B cell (primary cell): ENCODE data around the gene RETREG2. TPM values are rescaled to one million over a fixed set of nuclear protein-coding genes. Genes with fewer than 3 reads are reported as not detected.

Source experiments
- polyA plus RNA-seq: library from polyadenylated mRNA; depleted of rRNA; stranded (reverse); fragments of >200 nt; gene quantifications from 2 replicates; pipeline ENCODE4 v1.2.3, GENCODE V29; 2012
- total RNA-seq, 2 donors: library from RNA; stranded (reverse); fragments of 120-200 nt in 1 of 2; gene quantifications; 1 replicate in 1 of 2; 2 replicates in 1 of 2; pipeline versions ENCODE4 v1.2.3 to v1.2.4, GENCODE V29; 2013 to 2022

The RETREG2 gene
- total and polyA plus RNA-seq, 2 donors (not counting 1 experiment from before 2014, with no cell fraction given), result 46.7 to 102 TPM

Other genes starting within 250 kb of the RETREG2 start
- 0.12 TPM in 1 of 2 replicates, not detected in the other for gene CDK5R2, start 218.6 kb upstream of the RETREG2 start, total RNA-seq
- gene CDK5R2, start 218.6 kb upstream of the RETREG2 start, polyA plus RNA-seq, result not detected in 2 replicates
- gene FEV, start 193.1 kb upstream of the RETREG2 start, total RNA-seq, result not detected in 2 replicates
- not detected in 2 replicates for gene FEV, start 193.1 kb upstream of the RETREG2 start, polyA plus RNA-seq
- not detected in 2 replicates for gene CRYBA2, start 184.9 kb upstream of the RETREG2 start, total RNA-seq
- gene CRYBA2, start 184.9 kb upstream of the RETREG2 start, polyA plus RNA-seq, result not detected in 2 replicates
- gene CFAP65, start 136.8 kb upstream of the RETREG2 start, total RNA-seq, result not detected in 2 replicates
- gene CFAP65, start 136.8 kb upstream of the RETREG2 start, polyA plus RNA-seq, result not detected in 2 replicates
- gene IHH, start 117.4 kb upstream of the RETREG2 start, total RNA-seq, result 0.22 TPM in 1 of 2 replicates, not detected in the other
- 0.15 TPM in 1 of 2 replicates, not detected in the other for gene IHH, start 117.4 kb upstream of the RETREG2 start, polyA plus RNA-seq
- 20.3 and 25.0 TPM in 2 replicates for gene NHEJ1, start 17.5 kb upstream of the RETREG2 start, total RNA-seq
- gene NHEJ1, start 17.5 kb upstream of the RETREG2 start, polyA plus RNA-seq, result 13.0 and 14.9 TPM in 2 replicates
- 15.2 and 16.6 TPM in 2 replicates for gene SLC23A3, start 8.2 kb upstream of the RETREG2 start, total RNA-seq
- gene SLC23A3, start 8.2 kb upstream of the RETREG2 start, polyA plus RNA-seq, result 2.2 and 2.4 TPM in 2 replicates
- gene CNPPD1, start 1.4 kb upstream of the RETREG2 start, total RNA-seq, result 146 and 150 TPM in 2 replicates
- 159 and 204 TPM in 2 replicates for gene CNPPD1, start 1.4 kb upstream of the RETREG2 start, polyA plus RNA-seq
- 55.2 and 58.7 TPM in 2 replicates for gene ZFAND2B, start 28.5 kb downstream of the RETREG2 start, total RNA-seq
- gene ZFAND2B, start 28.5 kb downstream of the RETREG2 start, polyA plus RNA-seq, result 115 and 116 TPM in 2 replicates
- 10.5 and 12.3 TPM in 2 replicates for gene ABCB6, start 40.7 kb downstream of the RETREG2 start, total RNA-seq
- gene ABCB6, start 40.7 kb downstream of the RETREG2 start, polyA plus RNA-seq, result 11.6 and 15.3 TPM in 2 replicates
- gene ATG9A, start 51.4 kb downstream of the RETREG2 start, total RNA-seq, result 59.4 and 65.5 TPM in 2 replicates
- gene ATG9A, start 51.4 kb downstream of the RETREG2 start, polyA plus RNA-seq, result 41.8 and 42.7 TPM in 2 replicates
- 181 and 199 TPM in 2 replicates for gene ANKZF1, start 51.5 kb downstream of the RETREG2 start, total RNA-seq
- 152 and 180 TPM in 2 replicates for gene ANKZF1, start 51.5 kb downstream of the RETREG2 start, polyA plus RNA-seq
- 3.9 and 4.1 TPM in 2 replicates for gene GLB1L, start 67.2 kb downstream of the RETREG2 start, total RNA-seq
- 2.4 and 2.9 TPM in 2 replicates for gene GLB1L, start 67.2 kb downstream of the RETREG2 start, polyA plus RNA-seq
- 29.0 and 29.3 TPM in 2 replicates for gene STK16, start 67.2 kb downstream of the RETREG2 start, total RNA-seq
- 46.9 and 60.1 TPM in 2 replicates for gene STK16, start 67.2 kb downstream of the RETREG2 start, polyA plus RNA-seq
- not detected in 2 replicates for gene TUBA4B, start 75.0 kb downstream of the RETREG2 start, total RNA-seq
- 0.12 TPM in 1 of 2 replicates, not detected in the other for gene TUBA4B, start 75.0 kb downstream of the RETREG2 start, polyA plus RNA-seq
- 196 and 213 TPM in 2 replicates for gene TUBA4A, start 75.6 kb downstream of the RETREG2 start, total RNA-seq
- gene TUBA4A, start 75.6 kb downstream of the RETREG2 start, polyA plus RNA-seq, result 155 and 338 TPM in 2 replicates
- gene DNAJB2, start 101.1 kb downstream of the RETREG2 start, total RNA-seq, result 169 and 184 TPM in 2 replicates
- gene DNAJB2, start 101.1 kb downstream of the RETREG2 start, polyA plus RNA-seq, result 127 and 222 TPM in 2 replicates
- not detected in 2 replicates for gene PTPRN, start 131.1 kb downstream of the RETREG2 start, total RNA-seq
- gene PTPRN, start 131.1 kb downstream of the RETREG2 start, polyA plus RNA-seq, result 0.04 and 0.09 TPM in 2 replicates
- gene RESP18, start 154.5 kb downstream of the RETREG2 start, total RNA-seq, result not detected in 2 replicates
- not detected in 2 replicates for gene RESP18, start 154.5 kb downstream of the RETREG2 start, polyA plus RNA-seq
- gene DNPEP, start 209.6 kb downstream of the RETREG2 start, total RNA-seq, result 91.1 and 91.7 TPM in 2 replicates
- gene DNPEP, start 209.6 kb downstream of the RETREG2 start, polyA plus RNA-seq, result 82.6 and 97.4 TPM in 2 replicates
- not detected in 2 replicates for gene DES, start 240.1 kb downstream of the RETREG2 start, total RNA-seq
- not detected in 2 replicates for gene DES, start 240.1 kb downstream of the RETREG2 start, polyA plus RNA-seq